ENCODE measurements around the gene DLL3. TPM values are rescaled to one million over a fixed set of nuclear protein-coding genes. Genes with fewer than 3 reads are reported as not detected.

The DLL3 gene
- total and polyA plus RNA-seq, 2 experiments from 2014 or later: 9.8 to 15.6 TPM

DNA sequence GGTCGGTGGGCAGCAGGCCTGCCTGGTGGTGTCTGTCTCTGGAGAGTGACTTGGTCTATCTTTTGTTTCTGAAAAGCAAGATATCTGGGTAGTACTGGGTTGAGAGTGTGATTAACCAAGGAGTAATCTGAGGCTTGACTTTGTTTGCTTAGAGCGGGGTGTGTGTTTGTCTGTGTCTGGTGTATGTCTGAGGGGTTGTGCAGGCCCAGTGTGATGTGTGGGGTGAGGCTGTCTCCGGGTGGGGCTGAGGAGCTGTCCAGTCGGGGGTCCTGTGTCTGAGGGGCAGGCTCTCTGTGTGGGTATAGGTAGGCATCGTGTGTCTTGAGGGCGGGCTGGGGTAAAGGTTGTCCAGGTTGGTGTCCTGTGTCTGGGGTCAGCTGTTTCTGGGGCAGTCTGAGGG, 29.2 kb upstream of the DLL3 start (continued):
- no peak for TF ChIP-seq ZNF462 (CRISPR knock-in tag; IDR thresholded peaks at IDR 0.05)

- Mint-ChIP-seq H3K4me1 (peaks cover 8% of the 10 kb centered on the region), H3K27me3 (ENCODE audit: insufficient read depth, low read depth, poor library complexity) (peaks cover 12% of the 10 kb centered on the region), H3K36me3 (ENCODE audit: low read depth) (peaks cover 78% of the 10 kb centered on the region), H3K27ac (no peak overlapping the region), H3K4me3 (no peak overlapping the region), H3K9me3 (no peaks in the 10 kb centered on the region; the same call in 2 of the 3 replicates)
- H3K9me2 ChIP-seq (ENCODE audit: insufficient read depth): no peaks in the 10 kb centered on the region
- ATAC-seq: no peak
- no peak overlapping the region for H2AFZ ChIP-seq
- no peaks in the 10 kb centered on the region; the same call in 1 of the 2 replicates for H3K79me2 ChIP-seq (replicated peaks; ENCODE audit: insufficient read depth)
- no peak overlapping the region for H3K4me3 ChIP-seq
- TF ChIP-seq, protein P1, sequence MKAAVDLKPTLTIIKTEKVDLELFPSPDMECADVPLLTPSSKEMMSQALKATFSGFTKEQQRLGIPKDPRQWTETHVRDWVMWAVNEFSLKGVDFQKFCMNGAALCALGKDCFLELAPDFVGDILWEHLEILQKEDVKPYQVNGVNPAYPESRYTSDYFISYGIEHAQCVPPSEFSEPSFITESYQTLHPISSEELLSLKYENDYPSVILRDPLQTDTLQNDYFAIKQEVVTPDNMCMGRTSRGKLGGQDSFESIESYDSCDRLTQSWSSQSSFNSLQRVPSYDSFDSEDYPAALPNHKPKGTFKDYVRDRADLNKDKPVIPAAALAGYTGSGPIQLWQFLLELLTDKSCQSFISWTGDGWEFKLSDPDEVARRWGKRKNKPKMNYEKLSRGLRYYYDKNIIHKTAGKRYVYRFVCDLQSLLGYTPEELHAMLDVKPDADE (IDR thresholded peaks at IDR 0.05): no peak
- no peak for TF ChIP-seq REST (IDR thresholded peaks at IDR 0.05; ENCODE audit: unreplicated experiment)
- H4K20me1 ChIP-seq (replicated peaks; ENCODE audit: insufficient read depth): peaks cover 13% of the 10 kb centered on the region; the same call in 1 of the 2 replicates
- H3K4me2 ChIP-seq: no peak overlapping the region
- H3K27me3 ChIP-seq (ENCODE audit: insufficient read depth): no peaks in the 10 kb centered on the region
- H3F3A ChIP-seq (replicated peaks; ENCODE audit: low read depth): peaks cover 10% of the 10 kb centered on the region; the same call in 1 of the 2 replicates
- no peaks in the 10 kb centered on the region for H3K4me1 ChIP-seq (ENCODE audit: insufficient read depth)
- peaks cover 30% of the 10 kb centered on the region for H3K36me3 ChIP-seq (ENCODE audit: insufficient read depth)
- no peak for DNase-seq (ENCODE audit: low spot score)
- H3K27ac ChIP-seq (ENCODE audit: low read depth): no peak overlapping the region
These were observed 27.9 kb upstream of the DLL3 start for GRCh38 chr19:39470724-39471339.
